ENCODE measurements around the gene FAM83F. TPM values are rescaled to one million over a fixed set of nuclear protein-coding genes. Genes with fewer than 3 reads are reported as not detected.

FAM83F gene
- total RNA-seq, 1 experiment from 2014 or later, result 33.1 TPM

DNA sequence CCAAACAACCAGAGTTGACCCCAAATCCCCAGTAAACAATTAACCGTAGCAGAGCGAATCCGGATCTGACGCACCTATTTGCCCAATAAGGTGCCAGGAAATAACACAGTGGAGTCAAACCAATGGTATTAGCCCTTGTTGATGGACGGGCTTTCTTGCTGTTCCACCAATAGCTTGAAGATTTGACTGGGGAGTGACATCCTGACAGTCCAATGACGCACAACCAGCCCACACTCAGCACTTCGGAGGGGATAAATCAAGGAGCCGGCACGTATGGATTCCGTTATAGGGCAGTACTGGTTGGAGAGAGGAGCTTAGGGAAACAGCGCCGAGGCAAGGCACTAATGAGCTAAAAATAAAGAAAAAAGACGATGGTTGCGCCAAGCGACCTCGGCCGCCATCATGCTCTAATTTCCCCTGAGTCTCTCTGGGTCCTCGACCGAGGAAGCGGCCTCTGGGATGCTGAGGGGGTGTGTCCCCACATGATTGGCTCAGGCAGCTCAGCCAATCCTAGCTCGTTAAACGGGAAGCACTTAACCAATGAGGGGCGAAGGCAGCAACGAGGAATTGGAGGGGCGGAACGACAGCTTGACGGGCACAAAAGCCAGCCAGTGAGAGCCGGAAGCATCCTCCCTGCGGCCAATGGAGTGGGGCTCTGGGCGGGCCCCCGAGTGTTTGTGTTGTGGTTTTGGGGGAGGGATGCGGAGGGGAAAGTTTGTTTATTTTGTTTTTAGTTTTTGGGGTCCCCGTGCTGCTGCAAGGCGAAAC is 49.5 kb downstream of the FAM83F start:
- TF ChIP-seq, protein P1, sequence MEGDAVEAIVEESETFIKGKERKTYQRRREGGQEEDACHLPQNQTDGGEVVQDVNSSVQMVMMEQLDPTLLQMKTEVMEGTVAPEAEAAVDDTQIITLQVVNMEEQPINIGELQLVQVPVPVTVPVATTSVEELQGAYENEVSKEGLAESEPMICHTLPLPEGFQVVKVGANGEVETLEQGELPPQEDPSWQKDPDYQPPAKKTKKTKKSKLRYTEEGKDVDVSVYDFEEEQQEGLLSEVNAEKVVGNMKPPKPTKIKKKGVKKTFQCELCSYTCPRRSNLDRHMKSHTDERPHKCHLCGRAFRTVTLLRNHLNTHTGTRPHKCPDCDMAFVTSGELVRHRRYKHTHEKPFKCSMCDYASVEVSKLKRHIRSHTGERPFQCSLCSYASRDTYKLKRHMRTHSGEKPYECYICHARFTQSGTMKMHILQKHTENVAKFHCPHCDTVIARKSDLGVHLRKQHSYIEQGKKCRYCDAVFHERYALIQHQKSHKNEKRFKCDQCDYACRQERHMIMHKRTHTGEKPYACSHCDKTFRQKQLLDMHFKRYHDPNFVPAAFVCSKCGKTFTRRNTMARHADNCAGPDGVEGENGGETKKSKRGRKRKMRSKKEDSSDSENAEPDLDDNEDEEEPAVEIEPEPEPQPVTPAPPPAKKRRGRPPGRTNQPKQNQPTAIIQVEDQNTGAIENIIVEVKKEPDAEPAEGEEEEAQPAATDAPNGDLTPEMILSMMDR (IDR thresholded peaks at IDR 0.05; ENCODE audit: unreplicated experiment), result no peak
- no TSS peak for BruUV-seq (replicated peaks)
- CTCF ChIA-PET, result interaction anchor here (0.6 to 1.3 kb wide), 9 partner anchors 20 to 510 kb away, joined by 3 to 8 read pairs (median 4); partner anchors contain the start of gene TNRC6B
- Mint-ChIP-seq H3K36me3 (ENCODE audit: insufficient read depth, unreplicated experiment) (no peaks in the 10 kb centered on the region), H3K4me1 (ENCODE audit: insufficient read depth, unreplicated experiment) (peaks cover 52% of the 10 kb centered on the region), H3K27me3 (ENCODE audit: insufficient read depth, unreplicated experiment) (no peaks in the 10 kb centered on the region), H3K27ac (ENCODE audit: low read depth, unreplicated experiment) (peak overlapping the region; percentile 95), H3K9me3 (ENCODE audit: unreplicated experiment) (no peaks in the 10 kb centered on the region), H3K4me3 (ENCODE audit: unreplicated experiment) (peak overlapping the region; percentile 87)
- POLR2A ChIA-PET, result interaction anchor here (0.6 to 12.8 kb wide), 59 partner anchors 10 to 812 kb away, joined by 3 to 174 read pairs (median 4); partner anchors contain the start of genes ADSL, ATF4, MIEF1 and RPL3
- intact Hi-C loops (cut with micrococcal nuclease), result loop anchor here (1.0 to 5.0 kb wide), 3 partner anchors 135 to 512 kb away; partner anchors contain the start of gene RPS19BP1
- peak; percentile 99 for DNase-seq (ENCODE audit: unreplicated experiment)

DNA sequence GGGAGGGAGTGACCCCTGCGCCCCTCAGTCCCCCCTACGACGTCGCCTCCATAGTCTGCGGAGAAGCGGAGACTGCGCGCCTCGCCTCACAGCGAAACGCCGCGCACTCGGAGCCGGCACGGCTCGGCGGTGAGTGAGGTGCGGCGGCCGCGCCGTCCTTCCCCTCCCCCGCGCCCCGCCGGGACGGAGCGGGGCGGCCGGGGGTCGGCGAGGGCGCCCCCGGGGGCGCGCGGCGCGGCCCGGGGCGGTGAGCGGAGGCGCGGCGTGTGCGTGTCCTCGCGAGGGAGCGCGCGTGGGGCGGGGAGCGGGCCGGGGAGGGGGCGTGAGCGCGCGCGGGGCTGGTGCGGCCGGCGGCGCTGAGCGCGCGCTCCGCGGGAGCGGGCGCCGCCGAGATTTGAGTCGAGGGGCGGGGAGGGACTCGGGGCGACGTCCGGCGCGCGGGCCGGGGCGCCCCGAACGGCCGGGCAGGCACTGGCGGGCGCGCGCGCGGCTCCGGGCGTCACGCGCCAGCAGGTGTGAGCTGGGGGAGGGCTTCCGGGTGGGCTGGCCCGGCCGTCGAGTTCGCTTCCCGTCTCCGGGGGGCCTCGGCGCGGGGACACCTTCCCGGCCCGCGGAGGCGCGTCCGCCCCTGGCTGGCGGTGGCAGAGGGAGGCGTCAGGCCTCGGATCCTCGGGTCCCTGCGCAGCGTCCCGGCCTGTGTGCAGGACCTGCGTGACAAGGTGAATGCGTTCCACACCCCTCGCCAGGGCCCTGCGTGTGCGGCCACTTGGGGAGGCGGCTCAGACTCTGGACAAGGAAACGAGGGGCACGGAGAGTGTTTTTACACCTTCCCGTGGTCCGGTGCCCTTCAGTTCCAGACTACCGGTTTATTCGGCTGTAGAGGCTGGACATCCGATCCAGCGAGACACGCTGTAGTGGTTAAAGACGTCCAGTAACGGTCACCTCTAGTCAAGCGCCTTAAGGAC is 50.4 kb downstream of the FAM83F start:
- H3K27ac Mint-ChIP-seq (ENCODE audit: low read depth, unreplicated experiment), result peak overlapping the region; percentile 95
- CTCF ChIA-PET, result interaction anchor here (0.6 to 1.3 kb wide), 10 partner anchors 9 to 511 kb away, joined by 3 to 8 read pairs (median 4); partner anchors contain the start of gene TNRC6B

DNA sequence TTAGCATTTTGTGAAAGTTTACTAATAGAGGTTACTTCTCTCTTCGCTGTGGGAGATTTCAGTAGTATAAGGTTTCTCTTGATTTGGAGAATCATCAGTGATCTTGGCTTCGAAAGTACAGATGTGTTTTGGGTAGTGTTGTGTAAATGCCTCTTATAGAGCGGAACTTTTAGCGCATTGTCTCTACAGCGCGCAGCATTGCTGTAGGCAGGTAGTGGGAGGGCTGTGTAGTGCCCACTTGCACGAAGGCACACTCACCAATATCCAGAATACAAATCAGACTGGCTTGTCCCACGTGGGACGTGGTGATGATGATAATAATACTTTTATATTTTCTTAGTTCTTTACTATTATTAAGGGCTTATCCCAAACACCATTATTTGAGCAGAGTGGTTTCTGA is 51.4 kb downstream of the FAM83F start:
- intact Hi-C loops (cut with micrococcal nuclease), result no loop called here
- POLR2A ChIA-PET, result interaction anchor here (0.6 to 12.8 kb wide), 10 partner anchors 8 to 545 kb away, joined by 4 to 174 read pairs (median 10); partner anchors contain the start of genes ADSL, MIEF1 and TNRC6B
- H3K36me3 Mint-ChIP-seq (ENCODE audit: insufficient read depth, unreplicated experiment), result no peaks in the 10 kb centered on the region
- no peak for DNase-seq (ENCODE audit: unreplicated experiment)
- CTCF ChIA-PET, result interaction anchor here (1.2 to 2.5 kb wide), 3 partner anchors 8 to 512 kb away, joined by 3 to 8 read pairs (median 5); no protein-coding TSS in a partner anchor
- H3K4me1 Mint-ChIP-seq (ENCODE audit: insufficient read depth, unreplicated experiment), result peaks cover 34% of the 10 kb centered on the region
- peak overlapping the region; percentile 72 for H3K4me3 Mint-ChIP-seq (ENCODE audit: unreplicated experiment)
- H3K9me3 Mint-ChIP-seq (ENCODE audit: unreplicated experiment), result no peaks in the 10 kb centered on the region
- TF ChIP-seq, protein P1 (IDR thresholded peaks at IDR 0.05; ENCODE audit: unreplicated experiment), result no peak
- H3K27me3 Mint-ChIP-seq (ENCODE audit: insufficient read depth, unreplicated experiment), result no peaks in the 10 kb centered on the region
- TSS peak; percentile 11 for BruUV-seq (replicated peaks)
- no peak overlapping the region for H3K27ac Mint-ChIP-seq (ENCODE audit: low read depth, unreplicated experiment)

More for the DNA sequence above, 50.4 kb downstream of the FAM83F start:
- Mint-ChIP-seq H3K36me3 (ENCODE audit: insufficient read depth, unreplicated experiment) (no peaks in the 10 kb centered on the region), H3K27me3 (ENCODE audit: insufficient read depth, unreplicated experiment) (no peaks in the 10 kb centered on the region), H3K4me3 (ENCODE audit: unreplicated experiment) (peak overlapping the region; percentile 87), H3K9me3 (ENCODE audit: unreplicated experiment) (no peaks in the 10 kb centered on the region), H3K4me1 (ENCODE audit: insufficient read depth, unreplicated experiment) (peaks cover 43% of the 10 kb centered on the region)
- intact Hi-C loops (cut with micrococcal nuclease), result loop anchor here (1.0 to 5.0 kb wide), 3 partner anchors 134 to 513 kb away; partner anchors contain the start of gene RPS19BP1
- DNase-seq (ENCODE audit: unreplicated experiment), result peak; percentile 14
- POLR2A ChIA-PET, result interaction anchor here (0.6 to 12.8 kb wide), 48 partner anchors 9 to 811 kb away, joined by 3 to 174 read pairs (median 6); partner anchors contain the start of genes ADSL, ATF4, MIEF1 and RPL3
- TF ChIP-seq, protein P1 (IDR thresholded peaks at IDR 0.05; ENCODE audit: unreplicated experiment), result no peak
- BruUV-seq (replicated peaks), result no TSS peak

Data from MCF 10A (cell line).